IMR-90 (cell line): ENCODE measurements around the gene KCNK3. TPM values are rescaled to one million over a fixed set of nuclear protein-coding genes. Genes with fewer than 3 reads are reported as not detected.

ENCODE experiments used
- ATAC-seq: fragments of 200-7000 bp; cut with Tn5 transposase; 2 replicates; pipeline ENCODE4 v1.9.1; 2020; ENCODE audit warnings: low read depth, mild to moderate bottlenecking, moderate library complexity
- BruUV-seq: library from RNA; stranded (reverse); fragments of 400-500 nt; replicated peaks from 2 replicates; lab custom pipeline; 2021; lab: Mats Ljungman, UMichigan
- CTCF ChIA-PET: fragments of 300-600 bp; formaldehyde crosslinking; extraction: SDS; loops from one replicate; lab custom pipeline; 2021; ENCODE audit warnings: antibody characterized with exemption; lab: Yijun Ruan, JAX
- POLR2A ChIA-PET: fragments of 300-600 bp; sonication (Branson Sonifier 250); formaldehyde crosslinking; loops from one replicate; lab custom pipeline; 2022; ENCODE audit warnings: antibody characterized with exemption; ENCODE audit not compliant: unreplicated experiment; lab: Charles Lee
- DNase-seq: peaks from one replicate; pipeline ENCODE4 v3.0.0; 2013
- H2AFZ ChIP-seq: replicated peaks from 2 replicates; pipeline ENCODE3; 2013; ENCODE audit warnings: low read length, mild to moderate bottlenecking; ENCODE audit not compliant: poor library complexity
- H2AK5ac ChIP-seq: 2 replicates; pipeline ENCODE4 v1.6.1; 2013; ENCODE audit warnings: low read depth, low read length, inconsistent platforms
- H2AK9ac ChIP-seq: replicated peaks from 2 replicates; pipeline ENCODE3; 2013; ENCODE audit warnings: mild to moderate bottlenecking, low read depth, low read length, moderate library complexity; ENCODE audit not compliant: poor library complexity
- H2BK120ac ChIP-seq: 2 replicates; pipeline ENCODE4 v1.6.1; 2013; ENCODE audit warnings: low read depth, low read length, inconsistent platforms
- H2BK15ac ChIP-seq: 3 replicates; pipeline ENCODE4 v1.6.1; 2013; ENCODE audit warnings: low read depth, low read length, inconsistent platforms
- H2BK20ac ChIP-seq: 2 replicates; pipeline ENCODE4 v1.6.1; 2013; ENCODE audit warnings: low read depth, mild to moderate bottlenecking, inconsistent platforms, low read length, moderate library complexity
- H2BK5ac ChIP-seq: 2 replicates; pipeline ENCODE4 v1.6.1; 2013; ENCODE audit warnings: mild to moderate bottlenecking, low read depth, low read length, inconsistent platforms; ENCODE audit not compliant: poor library complexity, severe bottlenecking
- H3K14ac ChIP-seq: replicated peaks from 2 replicates; pipeline ENCODE4 v1.6.1; 2013; ENCODE audit warnings: low read depth, low read length, inconsistent platforms
- H3K18ac ChIP-seq: 2 replicates; pipeline ENCODE4 v1.6.1; 2013; ENCODE audit warnings: low read depth, low read length, control low read depth
- H3K23ac ChIP-seq: 2 replicates; pipeline ENCODE4 v1.6.1; 2013; ENCODE audit warnings: low read depth, low read length, inconsistent platforms
- H3K27ac ChIP-seq: 2 replicates; pipeline ENCODE4 v1.5.1; 2013; ENCODE audit warnings: mild to moderate bottlenecking, control low read depth, low read length; ENCODE audit not compliant: insufficient read depth
- H3K27me3 ChIP-seq: 2 replicates; pipeline ENCODE4 v1.6.1; 2013; ENCODE audit warnings: low read length; ENCODE audit not compliant: control insufficient read depth, insufficient read depth
- H3K36me3 ChIP-seq: 2 replicates; pipeline ENCODE4 v1.6.1; 2013; ENCODE audit warnings: low read length, mixed read lengths; ENCODE audit not compliant: control insufficient read depth, insufficient read depth
- H3K4ac ChIP-seq: 2 replicates; pipeline ENCODE4 v1.6.1; 2013; ENCODE audit warnings: low read depth, low read length, inconsistent platforms
- H3K4me1 ChIP-seq: 2 replicates; pipeline ENCODE4 v1.6.1; 2013; ENCODE audit warnings: low read length, mixed read lengths; ENCODE audit not compliant: control insufficient read depth, insufficient read depth
- H3K4me2 ChIP-seq: 2 replicates; pipeline ENCODE4 v1.6.1; 2013; ENCODE audit warnings: low read depth, mild to moderate bottlenecking, control low read depth, low read length, moderate library complexity
- H3K4me3 ChIP-seq: 2 replicates; pipeline ENCODE4 v1.5.1; 2013; ENCODE audit warnings: low read depth, mild to moderate bottlenecking, control low read depth, low read length, moderate library complexity; ENCODE audit not compliant: insufficient read depth
- H3K56ac ChIP-seq: 2 replicates; pipeline ENCODE4 v1.6.1; 2013; ENCODE audit warnings: low read length, inconsistent platforms; ENCODE audit not compliant: insufficient read depth; ENCODE audit errors: extremely low read depth
- H3K79me1 ChIP-seq, 2 experiments: 2 replicates each; pipeline ENCODE4 v1.6.1; 2013; ENCODE audit warnings: low read length in 2 of 2, inconsistent platforms in 1 of 2, low read depth in 1 of 2
- H3K9ac ChIP-seq: 2 replicates; pipeline ENCODE4 v1.6.1; 2013; ENCODE audit warnings: low read depth, low read length, control low read depth
- H3K9me1 ChIP-seq: 2 replicates; pipeline ENCODE4 v1.6.1; 2013; ENCODE audit warnings: low read length, inconsistent platforms; ENCODE audit not compliant: insufficient read depth
- H3K9me3 ChIP-seq: 2 replicates; pipeline ENCODE4 v1.6.1; 2013; ENCODE audit warnings: low read length; ENCODE audit not compliant: control insufficient read depth, insufficient read depth
- H4K20me1 ChIP-seq: 2 replicates; pipeline ENCODE4 v1.6.1; 2013; ENCODE audit warnings: low read length, inconsistent platforms; ENCODE audit not compliant: insufficient read depth
- H4K5ac ChIP-seq: 2 replicates; pipeline ENCODE4 v1.6.1; 2013; ENCODE audit warnings: mild to moderate bottlenecking, low read depth, low read length, control low read depth
- H4K8ac ChIP-seq, 2 experiments: 2 replicates each; pipeline ENCODE4 v1.6.1; 2013; ENCODE audit warnings: low read depth in 2 of 2, low read length in 2 of 2, control low read depth in 1 of 2, inconsistent platforms in 1 of 2
- H4K91ac ChIP-seq: 2 replicates; pipeline ENCODE4 v1.6.1; 2013; ENCODE audit warnings: low read depth, low read length, inconsistent platforms; ENCODE audit not compliant: insufficient read depth
- BHLHE40 ChIP-seq: fragments of 150-350 bp; IDR thresholded peaks from 2 replicates; pipeline ENCODE4 v1.6.1; 2016; ENCODE audit warnings: mild to moderate bottlenecking, low read depth, low read length
- FOS ChIP-seq: fragments of 150-350 bp; IDR thresholded peaks from 2 replicates; pipeline ENCODE4 v1.6.1; 2016; ENCODE audit warnings: low read depth, low read length
- WGBS, 2 experiments: methylation state at CpG; one replicate each; pipeline versions ENCODE4 v1.1.5 to v1.1.7; 2013; ENCODE audit warnings: missing lambda C conversion rate in 2 of 2; ENCODE audit not compliant: insufficient read length in 1 of 2; ENCODE audit errors: extremely low coverage in 2 of 2; 5-methylcytosine and 5-hydroxymethylcytosine counted together
- dilution Hi-C: fragments of 300-500 bp; cut with HindIII; formaldehyde crosslinking; loops from one replicate; pipeline ENCODE4 v1.14.3; 2018; ENCODE audit warnings: low sequenced_read_pairs; ENCODE audit not compliant: unreplicated experiment
- in situ Hi-C: fragments of 300-500 bp; cut with MboI; formaldehyde crosslinking; loops from 3 replicates; pipeline ENCODE4 v1.14.3; 2019; ENCODE audit warnings: low sequenced_read_pairs, inconsistent platforms, mixed read lengths
- intact Hi-C: fragments of 100-400 bp; cut with micrococcal nuclease; formaldehyde crosslinking; loops from 2 replicates; pipeline ENCODE4 v1.10.0; 2022
- polyA plus RNA-seq, 3 experiments: library from polyadenylated mRNA; depleted of rRNA; stranded (reverse); fragments of >200 nt; gene quantifications; 2 replicates each; pipeline ENCODE4 v1.2.3, GENCODE V29; 2012; ENCODE audit warnings: low replicate concordance in 1 of 3
- total RNA-seq: library from RNA; depleted of rRNA; stranded (reverse); fragments of >200 nt; gene quantifications from 2 replicates; pipeline ENCODE4 v1.2.3, GENCODE V29; 2012

Gene KCNK3
- total and polyA plus RNA-seq, 2 of the 4 experiments (the other 2 are of a cell fraction), result under 0.01 to 0.03 TPM

DNA sequence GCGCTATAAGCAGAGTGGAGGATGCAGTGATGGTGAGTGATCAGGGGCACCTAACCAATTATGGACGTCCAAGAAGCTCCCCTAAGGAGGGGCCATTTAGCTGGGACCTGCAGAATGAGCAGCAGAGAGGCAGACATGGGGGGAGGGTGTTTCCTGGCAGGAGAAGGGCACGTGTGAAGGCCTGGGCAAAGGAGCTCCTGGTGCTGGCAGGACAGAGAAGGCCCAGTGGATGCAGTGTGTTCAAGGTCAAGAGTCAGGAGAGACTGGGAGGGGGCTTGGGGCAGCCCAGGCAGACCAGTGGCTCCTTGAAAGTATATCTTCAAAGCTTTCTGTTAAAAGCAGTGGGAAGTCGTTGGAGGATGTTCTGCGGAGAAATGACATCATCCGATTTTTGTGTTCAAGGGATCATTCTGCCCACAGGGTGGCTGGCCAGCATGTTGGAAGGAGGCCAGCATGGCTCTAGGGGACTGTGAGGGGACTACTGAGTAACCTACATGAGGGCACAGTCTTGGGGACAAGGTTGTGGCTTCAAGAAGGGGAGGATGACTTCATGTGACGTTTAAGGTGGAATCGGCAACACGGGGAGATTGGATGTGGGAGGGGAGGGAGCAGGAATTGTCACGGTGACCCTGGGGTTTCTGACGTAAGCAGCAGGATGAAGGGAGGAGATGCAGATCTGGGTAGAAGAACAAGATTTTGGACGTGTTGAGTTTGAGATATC is 42.4 kb upstream of the KCNK3 start:
- H3K56ac ChIP-seq, result no peak overlapping the region

More for the DNA sequence above, 42.4 kb upstream of the KCNK3 start:
- ATAC-seq (no peak), DNase-seq (no peak)
- H3K27me3 ChIP-seq, result peaks cover 62% of the 10 kb centered on the region
- H2AK5ac ChIP-seq, result no peak overlapping the region
- H3K27ac ChIP-seq, result no peak overlapping the region
- no peaks in the 10 kb centered on the region for H3K79me1 ChIP-seq
- BruUV-seq, result no TSS peak
- H2AFZ ChIP-seq, result no peak overlapping the region
- no peak overlapping the region for H2BK20ac ChIP-seq
- H2BK5ac ChIP-seq, result no peak overlapping the region
- no peak overlapping the region for H3K18ac ChIP-seq
- no peak overlapping the region for H4K8ac ChIP-seq
- no peaks in the 10 kb centered on the region for H4K20me1 ChIP-seq
- TF ChIP-seq BHLHE40 (no peak), FOS (no peak)
- in situ Hi-C loops (no loop called here), dilution Hi-C loops (no loop called here), intact Hi-C loops (no loop called here)
- H2BK15ac ChIP-seq, result no peak overlapping the region
- no peaks in the 10 kb centered on the region for H3K9me1 ChIP-seq
- no peak overlapping the region for H4K91ac ChIP-seq
- no peak overlapping the region for H3K4ac ChIP-seq
- peaks cover 3% of the 10 kb centered on the region for H3K9me3 ChIP-seq
- no peak overlapping the region for H2AK9ac ChIP-seq
- H3K14ac ChIP-seq, result no peak overlapping the region
- H2BK120ac ChIP-seq, result no peak overlapping the region
- POLR2A ChIA-PET, result no interaction called here
- H3K4me3 ChIP-seq, result no peak overlapping the region
- H3K4me2 ChIP-seq, result no peak overlapping the region
- no peak overlapping the region for H3K9ac ChIP-seq
- H4K5ac ChIP-seq, result no peak overlapping the region
- 71% methylated on average over 9 of the region's 12 CpGs; no CpG with 5 or more reads in 1 of the 2 experiments for WGBS, 2 experiments
- no peak overlapping the region for H3K23ac ChIP-seq
- H3K36me3 ChIP-seq, result no peaks in the 10 kb centered on the region
- H3K4me1 ChIP-seq, result peaks cover 2% of the 10 kb centered on the region; the same call in 1 of the 2 replicates
- CTCF ChIA-PET, result no interaction called here
